ENCODE data around the gene CNEP1R1.

Gene CNEP1R1

DNA sequence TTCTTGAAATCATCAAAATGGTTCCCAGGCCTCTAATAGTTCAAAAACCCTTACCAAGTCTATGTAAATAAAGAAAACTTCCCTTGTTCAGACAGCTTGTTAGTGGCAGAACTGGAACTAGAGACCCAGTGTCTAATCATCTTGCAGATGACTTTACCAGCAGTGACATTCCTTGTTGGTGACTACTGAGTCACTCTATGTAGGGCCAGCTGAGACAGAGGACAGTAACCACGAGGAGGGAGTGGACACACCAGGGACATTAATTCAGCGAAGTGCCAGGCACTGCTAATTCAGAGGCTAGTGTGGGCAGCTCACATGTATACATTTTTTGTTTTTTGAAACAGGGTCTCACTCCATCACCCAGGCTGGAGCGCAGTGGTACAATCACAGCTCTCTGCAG lies 34.6 kb downstream of the CNEP1R1 start:
- in situ Hi-C loops (cut with MboI; ENCODE audit: low sequenced_read_pairs) = no loop called here

DNA sequence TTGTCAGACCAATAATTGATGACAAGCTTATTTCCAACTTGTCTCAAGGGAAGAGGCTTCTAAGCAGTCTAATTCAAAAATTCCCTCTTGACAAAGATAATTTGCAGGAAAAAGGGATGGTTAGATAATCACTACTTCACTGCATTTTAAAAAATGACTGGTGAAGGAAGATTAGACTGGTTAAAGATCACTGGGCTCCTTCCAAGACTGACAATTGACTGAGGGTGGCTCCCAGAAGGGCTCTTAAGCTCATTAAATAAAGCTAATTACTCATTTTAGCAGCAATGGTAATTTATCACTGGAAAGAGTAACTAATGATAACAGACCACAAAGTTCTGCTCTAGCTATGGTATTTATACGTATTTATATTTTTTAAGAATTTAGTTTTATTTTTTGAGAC lies 36.3 kb downstream of the CNEP1R1 start:
- in situ Hi-C loops (cut with MboI; ENCODE audit: low sequenced_read_pairs) = no loop called here

DNA sequence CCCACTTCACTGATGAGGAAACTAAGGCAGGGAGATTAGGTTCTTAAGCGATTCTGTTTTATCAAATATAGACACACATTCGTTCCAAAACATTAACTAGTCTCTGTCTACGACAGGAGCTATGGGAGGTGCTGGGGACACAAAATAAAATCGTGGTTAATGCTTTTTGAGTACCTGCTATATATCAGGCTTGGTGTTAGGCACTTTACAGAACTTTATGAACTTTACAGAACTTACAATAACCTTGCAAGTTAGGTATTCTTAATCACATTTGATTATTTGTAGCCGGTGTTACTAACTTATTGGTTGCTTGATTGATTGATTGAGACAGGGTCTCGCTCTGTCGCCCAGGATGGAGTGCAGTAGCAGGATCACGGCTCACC lies 40.2 kb downstream of the CNEP1R1 start:
- in situ Hi-C loops (cut with MboI; ENCODE audit: low sequenced_read_pairs) = no loop called here

DNA sequence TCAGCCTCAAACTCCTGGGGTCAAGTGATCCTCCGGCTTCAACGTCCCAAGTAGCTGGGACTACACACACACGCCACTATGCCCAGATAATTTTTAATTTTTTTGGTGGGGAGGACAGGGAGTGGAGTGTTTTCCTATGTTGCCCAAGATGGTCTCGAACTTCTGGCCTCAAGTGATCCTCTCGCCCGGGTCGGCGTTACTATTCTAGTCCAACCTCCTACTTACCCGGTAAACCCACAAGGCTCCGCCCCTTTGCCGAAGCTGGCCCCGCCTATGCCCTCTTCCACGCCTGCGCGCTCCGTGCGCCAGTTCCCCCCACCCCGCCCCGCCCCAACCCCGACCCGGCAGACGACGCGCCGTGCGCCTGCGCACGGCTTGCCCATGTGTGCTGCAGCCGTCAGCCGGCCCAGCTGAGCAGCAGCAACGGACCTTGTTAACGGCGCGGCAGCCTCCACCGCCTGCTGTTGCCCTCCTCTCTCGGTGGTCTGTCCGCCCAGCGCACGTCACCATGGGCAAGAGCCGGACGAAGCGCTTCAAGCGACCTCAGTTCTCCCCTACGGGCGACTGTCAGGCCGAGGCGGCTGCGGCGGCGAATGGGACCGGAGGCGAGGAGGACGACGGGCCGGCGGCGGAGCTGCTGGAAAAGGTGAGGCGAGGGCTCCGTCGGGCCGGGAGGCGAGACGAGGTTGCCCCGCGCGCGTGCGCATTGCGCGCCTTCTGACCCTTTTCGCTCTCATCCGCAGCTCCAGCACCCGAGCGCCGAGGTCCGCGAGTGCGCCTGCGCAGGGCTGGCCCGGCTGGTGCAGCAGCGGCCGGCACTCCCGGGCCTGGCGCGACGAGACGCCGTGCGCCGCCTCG lies 40.8 kb downstream of the CNEP1R1 start, which contains the start of gene HEATR3:
TSS of gene HEATR3 (plus strand) at position 347 of the 858 bp plus-strand sequence. CDS start at position 509, 162 bp downstream.
- in situ Hi-C loops (cut with MboI; ENCODE audit: low sequenced_read_pairs) = no loop called here

DNA sequence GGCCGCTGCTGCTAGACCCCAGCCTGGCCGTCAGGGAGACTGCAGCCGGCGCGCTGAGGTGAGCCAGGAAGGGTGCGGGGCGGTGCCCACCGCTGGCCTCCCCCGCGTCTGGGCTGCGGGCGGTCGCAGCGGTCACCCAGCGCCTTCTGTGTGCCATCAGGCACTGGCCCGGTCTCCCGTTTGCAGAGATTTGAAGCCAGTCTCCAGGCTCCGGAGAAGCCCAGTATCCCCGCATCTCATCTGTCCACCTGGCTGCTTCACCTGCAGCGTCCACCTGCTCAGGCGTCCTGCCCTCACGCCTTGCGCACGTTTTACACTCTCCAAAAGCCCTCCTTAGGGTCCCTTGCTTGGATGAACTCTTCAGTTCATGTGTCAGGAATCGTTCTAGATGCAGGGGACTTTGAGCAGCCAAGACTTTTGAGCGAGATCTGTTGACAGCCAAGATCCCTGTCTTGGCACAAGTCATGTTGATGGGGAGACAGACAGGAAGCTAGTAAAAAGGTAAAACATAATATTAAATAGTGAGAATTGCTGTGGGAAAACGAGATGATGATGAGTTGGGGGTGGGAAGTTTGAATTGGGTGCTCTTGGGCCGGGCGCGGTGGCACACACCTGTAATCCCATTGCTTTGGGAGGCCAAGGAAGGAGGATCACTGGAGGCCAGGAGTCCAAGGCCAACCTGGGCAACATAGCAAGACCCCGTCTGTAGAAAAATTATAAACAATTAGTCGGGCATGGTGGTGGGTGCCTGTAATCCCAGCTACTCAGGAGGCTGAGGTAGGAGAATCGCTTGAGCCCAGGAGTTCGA lies 41.7 kb downstream of the CNEP1R1 start:
- in situ Hi-C loops (cut with MboI; ENCODE audit: low sequenced_read_pairs) = no loop called here

DNA sequence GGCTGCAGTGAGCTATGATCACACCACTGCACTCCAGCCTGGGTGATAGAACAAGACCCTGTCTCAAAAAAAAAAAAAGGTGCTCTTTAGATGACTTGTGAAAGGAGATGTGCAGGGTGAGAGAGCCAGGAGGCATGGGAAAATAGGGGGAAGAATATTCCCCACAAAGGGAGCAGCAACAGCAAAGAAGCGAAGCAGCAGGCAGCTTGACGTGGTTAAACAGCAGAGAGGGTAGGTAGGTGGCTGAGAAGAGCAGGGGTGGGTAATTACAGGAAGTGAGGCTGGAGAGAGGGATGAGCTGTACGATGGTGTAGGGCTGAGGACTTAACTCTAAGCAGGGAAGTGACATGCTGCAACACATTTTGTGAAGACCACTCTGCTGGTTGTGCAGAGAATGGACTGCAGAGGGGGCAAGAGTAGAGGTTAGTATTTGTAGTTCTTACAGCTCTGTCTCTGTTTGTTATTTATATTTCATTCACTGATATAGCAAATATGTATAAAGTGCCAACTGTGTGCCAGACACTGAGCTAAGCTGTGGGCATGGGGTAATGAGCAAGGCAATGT lies 42.3 kb downstream of the CNEP1R1 start:
- in situ Hi-C loops (cut with MboI; ENCODE audit: low sequenced_read_pairs) = no loop called here

DNA sequence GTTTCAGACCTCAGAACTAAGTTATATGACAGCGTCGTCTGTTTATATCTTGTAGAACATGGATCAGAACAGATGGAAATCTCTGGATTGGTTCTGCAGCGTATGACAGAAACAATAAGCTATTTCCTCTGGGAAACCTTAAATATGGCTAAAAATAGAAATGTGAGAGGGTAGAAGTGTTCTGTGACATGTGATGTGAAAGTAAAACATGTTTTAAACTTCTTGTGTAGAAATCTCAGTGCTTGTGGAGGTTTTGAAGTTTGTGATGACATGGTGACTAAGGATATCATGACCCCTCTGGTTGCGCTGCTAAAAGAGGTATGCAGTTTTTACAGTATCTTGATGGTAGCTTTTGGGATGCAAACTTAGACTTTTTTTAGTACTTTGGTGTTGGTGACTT lies 43.5 kb downstream of the CNEP1R1 start:
- in situ Hi-C loops (cut with MboI; ENCODE audit: low sequenced_read_pairs) = no loop called here

DNA sequence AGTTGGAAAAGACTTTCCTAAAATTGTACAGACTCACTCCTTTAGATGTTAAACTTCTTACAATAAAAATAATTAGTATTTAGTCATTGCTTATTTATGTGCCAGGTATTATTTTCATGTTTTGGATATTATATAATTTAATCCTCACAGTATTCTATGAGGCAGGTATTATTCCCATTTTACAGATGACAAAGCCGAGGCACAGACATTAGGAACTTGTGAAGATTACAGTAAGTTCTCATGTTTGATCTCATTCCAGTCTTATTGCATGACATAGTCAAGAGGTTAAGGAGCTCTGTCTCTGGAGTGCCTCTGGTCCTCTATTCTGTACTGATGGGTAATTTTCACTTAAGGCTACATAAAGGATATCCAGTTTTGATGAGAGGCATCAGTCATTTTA lies 44.0 kb downstream of the CNEP1R1 start:
- in situ Hi-C loops (cut with MboI; ENCODE audit: low sequenced_read_pairs) = no loop called here

DNA sequence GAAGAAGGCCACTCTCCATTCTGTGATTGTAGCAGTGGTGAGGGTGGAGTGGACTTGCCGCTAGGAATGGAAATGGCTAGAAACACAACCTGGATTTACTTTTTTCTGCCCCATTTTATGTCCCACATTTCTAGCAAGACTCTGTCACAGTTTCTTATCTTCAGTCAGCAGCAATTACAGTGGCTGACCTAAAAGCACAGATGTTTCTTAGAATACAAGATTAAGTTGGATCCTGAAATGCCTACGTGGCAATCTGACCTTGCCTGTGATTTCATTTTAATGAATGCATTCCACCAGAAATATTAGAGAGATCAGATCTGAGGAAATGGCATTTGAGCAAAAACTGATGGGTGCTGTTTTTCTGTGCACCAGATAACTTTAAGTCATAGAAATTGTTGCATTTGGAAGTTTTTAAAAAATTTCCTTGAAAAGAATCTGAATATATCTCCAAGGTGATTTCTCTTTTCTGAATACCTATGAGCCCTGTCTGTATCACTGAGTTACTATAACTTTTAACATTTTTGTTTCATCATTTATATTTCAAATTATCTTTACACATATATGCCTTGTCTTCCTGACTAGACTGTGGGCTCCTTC lies 46.1 kb downstream of the CNEP1R1 start:
- in situ Hi-C loops (cut with MboI; ENCODE audit: low sequenced_read_pairs) = no loop called here

DNA sequence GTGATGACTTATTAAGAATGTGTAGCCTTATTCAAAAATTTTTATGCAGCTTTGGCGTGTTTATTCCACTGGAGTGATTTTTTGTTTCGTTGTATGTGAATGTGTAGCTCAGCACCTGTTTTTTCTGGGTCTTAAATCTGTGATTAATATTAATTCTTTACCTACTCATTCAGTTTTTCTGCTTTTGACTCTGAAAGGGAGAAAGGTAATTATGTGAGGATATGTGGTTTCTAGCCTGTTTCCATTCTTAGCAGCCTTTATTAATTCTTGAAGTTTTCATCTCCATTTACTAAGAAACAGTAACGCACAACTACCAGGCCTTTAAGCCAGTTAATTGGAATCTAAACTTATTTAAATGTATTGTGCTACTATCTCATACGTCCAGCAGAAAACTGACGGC lies 47.7 kb downstream of the CNEP1R1 start:
- in situ Hi-C loops (cut with MboI; ENCODE audit: low sequenced_read_pairs) = no loop called here

DNA sequence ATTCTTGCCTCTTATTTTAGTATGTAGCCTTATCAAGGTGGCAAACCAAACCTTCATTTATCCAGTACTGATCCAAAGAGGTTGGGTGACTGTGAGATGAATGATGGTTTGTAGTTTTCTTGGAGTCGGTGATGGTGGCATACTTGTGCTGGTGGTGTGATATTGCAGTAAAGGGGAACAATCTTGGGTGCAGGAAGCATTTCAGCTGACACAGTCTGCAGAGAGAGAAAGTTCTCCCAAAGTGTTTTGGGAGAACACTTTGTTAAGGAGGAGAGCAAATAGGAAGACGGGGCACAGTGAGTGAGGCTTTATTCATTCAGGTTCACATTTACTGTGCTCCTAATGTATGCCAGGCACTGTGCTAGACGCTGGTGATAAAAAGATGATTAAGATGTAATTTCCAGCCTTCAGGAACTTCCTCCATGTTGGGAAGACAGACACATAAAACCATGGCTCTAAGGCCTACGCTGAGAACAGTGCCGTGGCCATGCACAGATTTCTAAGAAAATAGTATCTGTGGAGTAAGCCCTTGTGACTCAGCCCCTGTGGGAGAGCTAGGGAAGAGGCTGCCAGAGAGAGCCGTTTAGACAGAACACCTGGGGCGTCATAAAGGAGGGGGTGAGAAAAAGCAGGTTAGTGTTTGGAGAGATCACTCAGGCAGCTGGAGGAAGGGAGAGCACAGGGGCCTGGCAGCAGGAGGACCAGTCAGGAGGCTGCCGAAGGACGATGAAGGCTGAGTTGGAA lies 54.5 kb downstream of the CNEP1R1 start:
- in situ Hi-C loops (cut with MboI; ENCODE audit: low sequenced_read_pairs) = no loop called here

DNA sequence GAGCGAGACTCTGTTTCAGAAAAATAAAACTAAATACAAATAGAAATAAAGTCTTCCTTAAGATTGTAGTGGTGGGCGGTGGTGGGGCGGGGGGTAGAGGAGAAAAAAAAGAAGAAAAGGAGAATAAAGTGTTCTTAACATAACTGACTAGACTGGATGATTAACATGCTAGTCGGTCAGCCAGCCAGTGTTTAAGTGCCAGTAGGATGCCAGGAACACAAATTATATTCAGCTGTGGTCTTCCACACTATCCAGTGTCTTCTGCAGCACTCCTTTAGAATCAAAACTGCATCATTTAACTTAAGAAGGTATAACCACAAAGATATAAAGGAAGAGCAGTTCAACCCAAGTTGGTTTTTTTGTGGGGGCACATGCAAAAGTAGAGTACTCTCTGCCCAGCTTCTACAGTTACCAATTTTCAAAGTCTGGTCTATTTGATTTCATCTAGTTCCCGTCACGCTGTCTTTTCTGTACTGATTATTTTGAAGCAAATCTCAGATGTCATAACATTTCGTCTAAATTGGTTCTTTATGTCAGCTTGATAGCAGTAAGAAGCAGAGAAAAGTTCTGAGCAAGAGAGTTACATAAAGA lies 56.5 kb downstream of the CNEP1R1 start:
- in situ Hi-C loops (cut with MboI; ENCODE audit: low sequenced_read_pairs) = no loop called here

DNA sequence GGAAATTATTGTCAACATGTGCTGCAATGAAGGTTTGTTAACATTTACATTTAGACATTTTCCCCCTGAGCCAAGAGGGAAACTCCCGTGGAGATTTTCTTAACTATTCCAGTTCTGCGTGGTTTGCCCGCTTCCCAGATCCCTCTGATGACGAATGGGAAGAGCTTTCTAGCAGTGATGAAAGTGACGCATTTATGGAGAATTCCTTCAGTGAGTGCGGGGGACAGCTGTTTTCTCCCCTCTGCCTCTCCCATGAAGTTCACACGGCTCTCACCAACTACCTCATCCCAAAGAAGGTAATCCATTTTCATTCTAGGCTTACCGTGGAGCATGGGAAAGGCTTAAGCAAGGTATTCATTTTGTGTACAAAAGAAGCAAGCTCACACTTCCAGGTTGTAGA lies 59.0 kb downstream of the CNEP1R1 start:
- in situ Hi-C loops (cut with MboI; ENCODE audit: low sequenced_read_pairs) = no loop called here

DNA sequence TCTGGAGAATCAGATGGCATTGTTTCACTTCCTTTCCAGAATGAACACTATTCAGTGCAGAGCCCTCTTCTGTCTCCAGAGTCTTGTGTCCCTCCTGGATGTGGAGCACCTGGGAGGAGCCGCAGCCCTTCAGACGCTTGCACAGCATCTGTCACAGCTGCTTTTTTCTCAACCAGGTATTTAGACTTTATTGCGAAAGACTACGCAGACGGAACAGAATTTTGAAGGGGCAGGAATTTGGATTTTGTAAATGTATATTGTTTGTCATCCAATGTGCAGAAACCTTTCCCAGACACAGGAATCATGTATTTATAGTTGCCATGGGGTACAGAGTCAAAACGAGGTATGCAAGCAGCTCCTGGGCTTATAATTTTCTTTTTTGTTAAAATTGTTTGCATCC lies 61.2 kb downstream of the CNEP1R1 start:
- in situ Hi-C loops (cut with MboI; ENCODE audit: low sequenced_read_pairs) = no loop called here
